A673 (cell line): ENCODE results near the gene MTR.

Experiments
- EZH2 ChIP-seq: fragments of 200-600 bp; sonication (generic); IDR thresholded peaks from 2 replicates; pipeline ENCODE4 v1.6.1; 2017; ENCODE audit warnings: borderline replicate concordance, low read depth, mild to moderate bottlenecking, mixed read lengths, antibody characterized with exemption, low read length; ENCODE audit not compliant: poor library complexity, severe bottlenecking
- TF ChIP-seq, protein P1 (sequence below): fragments of 300-800, 200-600 bp; sonication (generic); conservative IDR thresholded peaks from 2 replicates; pipeline ENCODE4 v1.5.1; 2017; ENCODE audit warnings: low read depth, mild to moderate bottlenecking, antibody characterized with exemption, low read length, moderate library complexity, mixed read lengths

DNA sequence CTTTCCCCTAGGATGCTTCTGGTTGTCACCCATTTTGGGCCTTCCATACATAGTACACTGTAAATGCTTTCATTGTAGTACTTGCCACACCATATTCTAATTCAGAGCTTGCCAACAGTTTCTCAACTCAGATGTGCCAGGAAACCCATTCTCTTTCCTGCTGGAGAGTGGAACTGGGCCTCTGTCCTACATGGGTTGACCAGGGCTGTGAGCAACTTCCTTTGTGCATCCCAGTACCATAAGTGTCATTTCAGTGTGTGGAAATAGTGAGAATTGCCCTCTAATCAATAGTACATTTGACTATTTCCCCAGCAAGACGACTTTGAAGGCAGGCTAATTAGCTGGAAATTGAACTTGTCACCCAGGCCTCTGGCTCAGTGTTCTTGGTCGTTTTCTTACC, 74.8 kb downstream of the MTR start:
- TF ChIP-seq, protein P1, sequence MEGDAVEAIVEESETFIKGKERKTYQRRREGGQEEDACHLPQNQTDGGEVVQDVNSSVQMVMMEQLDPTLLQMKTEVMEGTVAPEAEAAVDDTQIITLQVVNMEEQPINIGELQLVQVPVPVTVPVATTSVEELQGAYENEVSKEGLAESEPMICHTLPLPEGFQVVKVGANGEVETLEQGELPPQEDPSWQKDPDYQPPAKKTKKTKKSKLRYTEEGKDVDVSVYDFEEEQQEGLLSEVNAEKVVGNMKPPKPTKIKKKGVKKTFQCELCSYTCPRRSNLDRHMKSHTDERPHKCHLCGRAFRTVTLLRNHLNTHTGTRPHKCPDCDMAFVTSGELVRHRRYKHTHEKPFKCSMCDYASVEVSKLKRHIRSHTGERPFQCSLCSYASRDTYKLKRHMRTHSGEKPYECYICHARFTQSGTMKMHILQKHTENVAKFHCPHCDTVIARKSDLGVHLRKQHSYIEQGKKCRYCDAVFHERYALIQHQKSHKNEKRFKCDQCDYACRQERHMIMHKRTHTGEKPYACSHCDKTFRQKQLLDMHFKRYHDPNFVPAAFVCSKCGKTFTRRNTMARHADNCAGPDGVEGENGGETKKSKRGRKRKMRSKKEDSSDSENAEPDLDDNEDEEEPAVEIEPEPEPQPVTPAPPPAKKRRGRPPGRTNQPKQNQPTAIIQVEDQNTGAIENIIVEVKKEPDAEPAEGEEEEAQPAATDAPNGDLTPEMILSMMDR, result no peak
- TF ChIP-seq EZH2, result no peak
